ENCODE results near the gene NIT1. TPM values are rescaled to one million over a fixed set of nuclear protein-coding genes. Genes with fewer than 3 reads are reported as not detected.

NIT1 gene
- total and polyA plus RNA-seq, 2 donors (not counting 1 experiment from before 2014, with no cell fraction given): 53.5 to 61.0 TPM

DNA sequence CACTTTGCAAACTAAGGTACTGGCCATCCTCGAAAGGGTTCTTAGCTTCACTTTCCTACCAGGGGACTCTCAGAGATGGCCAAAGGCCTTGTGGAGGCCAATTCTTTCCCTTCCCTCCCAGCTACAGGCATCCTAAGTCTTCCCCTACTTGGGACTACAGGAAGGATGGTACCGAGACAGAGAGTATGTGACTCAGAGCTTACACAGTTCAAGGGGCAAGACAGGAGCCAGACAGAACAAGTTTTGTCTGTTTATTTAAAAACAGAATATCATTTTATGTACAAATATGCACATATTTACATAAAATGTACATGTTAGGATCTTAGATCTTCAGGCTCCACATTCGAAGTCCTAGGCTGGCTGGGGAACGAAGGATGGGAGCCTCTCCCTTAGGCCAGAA is 47.1 kb upstream of the NIT1 start:
- ATAC-seq (ENCODE audit: low read depth) (no peak), DNase-seq (no peak)
- H3K4me2 ChIP-seq (replicated peaks; ENCODE audit: low read depth, low read length, poor library complexity, severe bottlenecking): no peak overlapping the region
- no peaks in the 10 kb centered on the region for H3K9me3 ChIP-seq (ENCODE audit: control extremely low read depth in 1 of 3, control insufficient read depth in 2 of 3, insufficient read depth in 1 of 3, low read length in 2 of 3)
- ChIA-PET POLR2A (interaction anchor here (0.6 to 6.8 kb wide), 5 partner anchors 25 to 81 kb away, joined by 3 to 108 read pairs (median 3); partner anchors contain the start of genes KLHDC9 and USF1), CTCF (interaction anchor here (0.8 to 8.9 kb wide), 23 partner anchors 8 to 315 kb away, joined by 3 to 142 read pairs (median 5); partner anchors contain the start of genes DEDD, F11R, ITLN2 and KLHDC9)
- peaks cover 30 to 46% of the 10 kb centered on the region in 2 donors for H3K4me1 ChIP-seq (ENCODE audit: control insufficient read depth in 2 of 2, insufficient read depth in 2 of 2, low read length in 2 of 2)
- H3K4me3 ChIP-seq (ENCODE audit: control extremely low read depth in 1 of 5, extremely low read depth in 1 of 5, insufficient read depth in 1 of 5, low read depth in 2 of 5, low read length in 4 of 5): no peak overlapping the region
- TF ChIP-seq EZH2 (IDR thresholded peaks at IDR 0.05; ENCODE audit: borderline replicate concordance, insufficient read depth, low read depth, low read length, poor library complexity, severe bottlenecking): no peak
- no peak for TF ChIP-seq CTCF (IDR thresholded peaks at IDR 0.05)
- H3K27ac ChIP-seq (ENCODE audit: low read length in 2 of 2): peak overlapping the region; percentile 95 to 96
- peaks cover 17% of the 10 kb centered on the region for H4K20me1 ChIP-seq (ENCODE audit: control insufficient read depth, insufficient read depth, low read length, poor library complexity, severe bottlenecking)
- H3K27me3 ChIP-seq (replicated peaks in 1 of 4; ENCODE audit: control extremely low read depth in 1 of 4, control insufficient read depth in 3 of 4, insufficient read depth in 4 of 4, low read length in 3 of 4): no peaks in the 10 kb centered on the region
- H3K9ac ChIP-seq (ENCODE audit: low read length): no peak overlapping the region
- WGBS (ENCODE audit: insufficient coverage): no CpG with 5 or more reads among the region's 4 CpGs
- Mint-ChIP-seq H3K27me3 (no peaks in the 10 kb centered on the region), H3K27ac (peak overlapping the region; percentile 83), H3K9me3 (ENCODE audit: insufficient read depth) (no peaks in the 10 kb centered on the region), H3K4me3 (no peak overlapping the region), H3K4me1 (peaks cover 44% of the 10 kb centered on the region)
- peaks cover 64% of the 10 kb centered on the region for H3K79me2 ChIP-seq (ENCODE audit: control insufficient read depth, insufficient read depth, low read length)
- H2AFZ ChIP-seq (ENCODE audit: insufficient read depth, low read depth, low read length, poor library complexity, severe bottlenecking): no peak overlapping the region
- H3K36me3 ChIP-seq (replicated peaks in 1 of 2; ENCODE audit: control extremely low read depth in 1 of 2, control insufficient read depth in 1 of 2, extremely low read depth in 1 of 2, insufficient read depth in 2 of 2, low read length in 1 of 2): peaks cover 0 to 8% of the 10 kb centered on the region in 2 experiments
- intact Hi-C loops (cut with micrococcal nuclease): no loop called here

GRCh38 chr1:161071886-161072371 is 46.0 kb upstream of the NIT1 start:
- peak overlapping the region; percentile 12 for H3K27ac Mint-ChIP-seq
- intact Hi-C loops (cut with micrococcal nuclease): no loop called here
- no peak overlapping the region for H3K4me3 Mint-ChIP-seq

More at GRCh38 chr1:161071886-161072371, 46.0 kb upstream of the NIT1 start:
- H3K9me3 ChIP-seq (ENCODE audit: control extremely low read depth in 1 of 3, control insufficient read depth in 2 of 3, insufficient read depth in 1 of 3, low read length in 2 of 3): no peaks in the 10 kb centered on the region
- ChIA-PET POLR2A (interaction anchor here (0.5 to 6.8 kb wide), 5 partner anchors 22 to 94 kb away, joined by 3 to 108 read pairs (median 4); partner anchors contain the start of genes KLHDC9, PPOX and USF1), CTCF (interaction anchor here (0.9 to 8.9 kb wide), 16 partner anchors 13 to 274 kb away, joined by 3 to 142 read pairs (median 5); partner anchors contain the start of genes DEDD, KLHDC9, PPOX and UFC1)
- H4K20me1 ChIP-seq (ENCODE audit: control insufficient read depth, insufficient read depth, low read length, poor library complexity, severe bottlenecking): peaks cover 12% of the 10 kb centered on the region
- no peak overlapping the region for H3K9ac ChIP-seq (ENCODE audit: low read length)
- Mint-ChIP-seq H3K9me3 (ENCODE audit: insufficient read depth) (no peaks in the 10 kb centered on the region), H3K27me3 (no peaks in the 10 kb centered on the region), H3K4me1 (peaks cover 37% of the 10 kb centered on the region)
- ATAC-seq (ENCODE audit: low read depth) (no peak), DNase-seq (peak; percentile 71)
- peaks cover 20 to 35% of the 10 kb centered on the region in 2 donors for H3K4me1 ChIP-seq (ENCODE audit: control insufficient read depth in 2 of 2, insufficient read depth in 2 of 2, low read length in 2 of 2)
- no peak overlapping the region for H3K27ac ChIP-seq (ENCODE audit: low read length in 2 of 2)
- H3K4me2 ChIP-seq (replicated peaks; ENCODE audit: low read depth, low read length, poor library complexity, severe bottlenecking): no peak overlapping the region
- peak overlapping the region; percentile 27 for H2AFZ ChIP-seq (ENCODE audit: insufficient read depth, low read depth, low read length, poor library complexity, severe bottlenecking)
- H3K27me3 ChIP-seq (replicated peaks in 1 of 4; ENCODE audit: control extremely low read depth in 1 of 4, control insufficient read depth in 3 of 4, insufficient read depth in 4 of 4, low read length in 3 of 4): no peaks in the 10 kb centered on the region
- H3K4me3 ChIP-seq (ENCODE audit: control extremely low read depth in 1 of 5, extremely low read depth in 1 of 5, insufficient read depth in 1 of 5, low read depth in 2 of 5, low read length in 4 of 5): no peak overlapping the region
- TF ChIP-seq EZH2 (IDR thresholded peaks at IDR 0.05; ENCODE audit: borderline replicate concordance, insufficient read depth, low read depth, low read length, poor library complexity, severe bottlenecking) (no peak), CTCF (IDR thresholded peaks at IDR 0.05) (peak; percentile 81)
- peaks cover 53% of the 10 kb centered on the region for H3K79me2 ChIP-seq (ENCODE audit: control insufficient read depth, insufficient read depth, low read length)
- 36% methylated on average over 5 of the region's 9 CpGs for WGBS (ENCODE audit: insufficient coverage)
- H3K36me3 ChIP-seq (replicated peaks in 1 of 2; ENCODE audit: control extremely low read depth in 1 of 2, control insufficient read depth in 1 of 2, extremely low read depth in 1 of 2, insufficient read depth in 2 of 2, low read length in 1 of 2): peaks cover 0 to 3% of the 10 kb centered on the region in 2 experiments
